Measurements from ENCODE around the gene CSNK2A3.
"Not testable (repeated sequence)": the region's sequence is repeated elsewhere in the genome, so short reads cannot be mapped to it uniquely, and the experiment has no call there.

The CSNK2A3 gene

GRCh38 chr11:11352878-11353277 is at the start of gene CSNK2A3:
Gene CSNK2A3 (minus strand): TSS chr11:11353250. CDS start chr11:11353119, 131 bp downstream.
- in situ Hi-C loops (cut with HindIII; ENCODE audit: low sequenced_read_pairs); DNase-seq (ENCODE audit: low read depth, low spot score); H3K4me3 ChIP-seq (ENCODE audit: low read depth, low read length): not testable (repeated sequence)

GRCh38 chr11:11401960-11402535 is 49.0 kb upstream of the CSNK2A3 start:
- no peak for DNase-seq (ENCODE audit: low read depth, low spot score)
- in situ Hi-C loops (cut with HindIII; ENCODE audit: low sequenced_read_pairs), result no loop called here
- H3K4me3 ChIP-seq (ENCODE audit: low read depth, low read length), result no peak overlapping the region
- no peak for TF ChIP-seq CTCF (IDR thresholded peaks at IDR 0.05; ENCODE audit: low read depth, low read length)

- no peak overlapping the region for H3K4me3 ChIP-seq (ENCODE audit: low read depth, low read length)
- DNase-seq (ENCODE audit: low read depth, low spot score), result no peak
- no peak for TF ChIP-seq CTCF (IDR thresholded peaks at IDR 0.05; ENCODE audit: low read depth, low read length)
- in situ Hi-C loops (cut with HindIII; ENCODE audit: low sequenced_read_pairs), result no loop called here
Observed at GRCh38 chr11:11400635-11401232, 47.7 kb upstream of the CSNK2A3 start.

- H3K4me3 ChIP-seq (ENCODE audit: low read depth, low read length), result no peak overlapping the region
- in situ Hi-C loops (cut with HindIII; ENCODE audit: low sequenced_read_pairs), result no loop called here
- TF ChIP-seq CTCF (IDR thresholded peaks at IDR 0.05; ENCODE audit: low read depth, low read length), result no peak
- DNase-seq (ENCODE audit: low read depth, low spot score), result no peak
Observed at GRCh38 chr11:11400121-11400520, 47.1 kb upstream of the CSNK2A3 start.

- TF ChIP-seq CTCF (IDR thresholded peaks at IDR 0.05; ENCODE audit: low read depth, low read length), result no peak
- DNase-seq (ENCODE audit: low read depth, low spot score), result no peak
- in situ Hi-C loops (cut with HindIII; ENCODE audit: low sequenced_read_pairs), result no loop called here
- no peak overlapping the region for H3K4me3 ChIP-seq (ENCODE audit: low read depth, low read length)
Observed at GRCh38 chr11:11397781-11398180, 44.7 kb upstream of the CSNK2A3 start.

GRCh38 chr11:11397036-11397415 is 44.0 kb upstream of the CSNK2A3 start:
- in situ Hi-C loops (cut with HindIII; ENCODE audit: low sequenced_read_pairs), result no loop called here
- TF ChIP-seq CTCF (IDR thresholded peaks at IDR 0.05; ENCODE audit: low read depth, low read length), result no peak
- no peak overlapping the region for H3K4me3 ChIP-seq (ENCODE audit: low read depth, low read length)
- no peak for DNase-seq (ENCODE audit: low read depth, low spot score)

- TF ChIP-seq CTCF (IDR thresholded peaks at IDR 0.05; ENCODE audit: low read depth, low read length), result no peak
- DNase-seq (ENCODE audit: low read depth, low spot score), result peak; percentile 83
- no peak overlapping the region for H3K4me3 ChIP-seq (ENCODE audit: low read depth, low read length)
- in situ Hi-C loops (cut with HindIII; ENCODE audit: low sequenced_read_pairs), result no loop called here
Observed at GRCh38 chr11:11396301-11397035, 43.4 kb upstream of the CSNK2A3 start.

All from astrocyte of the spinal cord (primary cell).